ENCODE data around the gene UBAC2. TPM values are rescaled to one million over a fixed set of nuclear protein-coding genes. Genes with fewer than 3 reads are reported as not detected.

Gene UBAC2
- total RNA-seq, 2 donors from 2014 or later: 72.7 to 80.4 TPM

GRCh38 chr13:99294958-99295357 lies 94.3 kb downstream of the UBAC2 start:
- Mint-ChIP-seq H3K27ac (no peak overlapping the region), H3K4me3 (no peak overlapping the region), H3K27me3 (ENCODE audit: insufficient read depth) (no peaks in the 10 kb centered on the region), H3K36me3 (ENCODE audit: low read depth) (no peaks in the 10 kb centered on the region), H3K9me3 (no peaks in the 10 kb centered on the region), H3K4me1 (peaks cover 12% of the 10 kb centered on the region)
- no peaks in the 10 kb centered on the region for H3K9me3 ChIP-seq (ENCODE audit: control insufficient read depth, low read length)
- H3K27me3 ChIP-seq (ENCODE audit: control insufficient read depth, insufficient read depth, low read length, poor library complexity, severe bottlenecking): no peaks in the 10 kb centered on the region
- no peak overlapping the region for H3K9ac ChIP-seq (ENCODE audit: extremely low read depth, low read length, poor library complexity, severe bottlenecking)
- no peak for DNase-seq
- TF ChIP-seq CTCF (conservative IDR thresholded peaks at IDR 0.05): no peak
- H3K27ac ChIP-seq (ENCODE audit: low read depth, low read length): no peak overlapping the region
- H3K36me3 ChIP-seq (ENCODE audit: control insufficient read depth, insufficient read depth, low read length): peaks cover 21% of the 10 kb centered on the region
- H3K4me1 ChIP-seq (ENCODE audit: control insufficient read depth, insufficient read depth, low read length): no peaks in the 10 kb centered on the region
- no peak overlapping the region for H3K4me3 ChIP-seq (ENCODE audit: low read length)
- 93 to 97% methylated on average over 5 to 7 of the region's 7 CpGs for WGBS, 2 experiments (ENCODE audit: insufficient coverage in 1 of 2, insufficient read length in 1 of 2)

GRCh38 chr13:99295488-99296252 lies 95.0 kb downstream of the UBAC2 start:
- 96 to 99% methylated on average over 11 to 12 of the region's 12 CpGs for WGBS, 2 experiments (ENCODE audit: insufficient coverage in 1 of 2, insufficient read length in 1 of 2)
- no peaks in the 10 kb centered on the region for H3K36me3 Mint-ChIP-seq (ENCODE audit: low read depth)

GRCh38 chr13:99296398-99296797 lies 95.7 kb downstream of the UBAC2 start:
- no peak overlapping the region for H3K4me3 ChIP-seq (ENCODE audit: low read length)
- H3K4me1 Mint-ChIP-seq: peaks cover 13% of the 10 kb centered on the region
- H3K9ac ChIP-seq (ENCODE audit: extremely low read depth, low read length, poor library complexity, severe bottlenecking): no peak overlapping the region
- no peak overlapping the region for H3K4me3 Mint-ChIP-seq
- no peaks in the 10 kb centered on the region for H3K27me3 ChIP-seq (ENCODE audit: control insufficient read depth, insufficient read depth, low read length, poor library complexity, severe bottlenecking)
- no peaks in the 10 kb centered on the region for H3K27me3 Mint-ChIP-seq (ENCODE audit: insufficient read depth)
- H3K9me3 ChIP-seq (ENCODE audit: control insufficient read depth, low read length): no peaks in the 10 kb centered on the region
- no peak for DNase-seq
- no peaks in the 10 kb centered on the region for H3K36me3 Mint-ChIP-seq (ENCODE audit: low read depth)
- no peak overlapping the region for H3K27ac ChIP-seq (ENCODE audit: low read depth, low read length)
- WGBS, 2 experiments (ENCODE audit: insufficient coverage in 1 of 2, insufficient read length in 1 of 2): 90% methylated on average over 2 to 4 of the region's 4 CpGs
- TF ChIP-seq CTCF (conservative IDR thresholded peaks at IDR 0.05): no peak
- H3K9me3 Mint-ChIP-seq: no peaks in the 10 kb centered on the region
- H3K4me1 ChIP-seq (ENCODE audit: control insufficient read depth, insufficient read depth, low read length): no peaks in the 10 kb centered on the region
- peaks cover 18% of the 10 kb centered on the region for H3K36me3 ChIP-seq (ENCODE audit: control insufficient read depth, insufficient read depth, low read length)
- H3K27ac Mint-ChIP-seq: no peak overlapping the region

More at GRCh38 chr13:99295488-99296252, 95.0 kb downstream of the UBAC2 start:
- no peak for TF ChIP-seq CTCF (conservative IDR thresholded peaks at IDR 0.05)
- Histone ChIP-seq H3K9me3 (ENCODE audit: control insufficient read depth, low read length) (no peaks in the 10 kb centered on the region), H3K4me3 (ENCODE audit: low read length) (no peak overlapping the region), H3K9ac (ENCODE audit: extremely low read depth, low read length, poor library complexity, severe bottlenecking) (no peak overlapping the region), H3K36me3 (ENCODE audit: control insufficient read depth, insufficient read depth, low read length) (peaks cover 18% of the 10 kb centered on the region), H3K27ac (ENCODE audit: low read depth, low read length) (no peak overlapping the region), H3K4me1 (ENCODE audit: control insufficient read depth, insufficient read depth, low read length) (no peaks in the 10 kb centered on the region), H3K27me3 (ENCODE audit: control insufficient read depth, insufficient read depth, low read length, poor library complexity, severe bottlenecking) (no peaks in the 10 kb centered on the region)
- no peak for DNase-seq
- Mint-ChIP-seq H3K4me1 (peaks cover 13% of the 10 kb centered on the region), H3K27me3 (ENCODE audit: insufficient read depth) (no peaks in the 10 kb centered on the region), H3K27ac (no peak overlapping the region), H3K4me3 (no peak overlapping the region), H3K9me3 (no peaks in the 10 kb centered on the region)
